ENCODE data around the gene SLC25A5.

Gene SLC25A5

DNA sequence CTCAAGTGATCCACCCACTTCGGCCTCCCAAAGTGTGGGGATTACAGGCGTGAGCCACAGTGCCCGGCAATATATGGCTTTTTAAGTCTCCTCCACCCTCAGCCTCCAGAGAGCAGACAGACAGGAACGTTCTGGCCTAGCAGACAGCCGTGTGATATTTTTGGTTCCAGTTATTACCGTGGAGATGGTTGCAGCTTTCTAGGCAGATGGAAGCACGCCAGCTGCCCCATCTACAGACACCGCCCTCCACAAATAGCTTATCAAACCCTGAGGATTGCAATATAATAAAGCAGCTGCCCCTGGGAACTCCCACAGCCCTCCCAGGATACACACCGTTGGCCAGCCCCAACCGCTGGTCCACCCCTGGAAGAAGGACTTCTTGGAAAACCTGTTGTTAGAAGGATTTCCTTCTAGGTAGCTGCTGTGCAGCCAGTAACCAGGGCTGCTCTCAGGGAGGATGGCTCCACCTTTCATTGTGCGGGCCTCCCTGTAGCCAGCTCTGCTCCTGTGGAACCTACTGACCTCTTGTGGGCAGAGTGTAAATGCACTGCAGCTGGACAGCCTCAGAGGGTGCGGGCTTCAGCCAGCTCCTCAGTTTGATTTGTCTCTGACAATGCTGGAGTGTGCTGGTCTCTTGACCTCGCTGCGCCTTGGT lies 44.0 kb downstream of the SLC25A5 start:
- DNase-seq: no peak

DNA sequence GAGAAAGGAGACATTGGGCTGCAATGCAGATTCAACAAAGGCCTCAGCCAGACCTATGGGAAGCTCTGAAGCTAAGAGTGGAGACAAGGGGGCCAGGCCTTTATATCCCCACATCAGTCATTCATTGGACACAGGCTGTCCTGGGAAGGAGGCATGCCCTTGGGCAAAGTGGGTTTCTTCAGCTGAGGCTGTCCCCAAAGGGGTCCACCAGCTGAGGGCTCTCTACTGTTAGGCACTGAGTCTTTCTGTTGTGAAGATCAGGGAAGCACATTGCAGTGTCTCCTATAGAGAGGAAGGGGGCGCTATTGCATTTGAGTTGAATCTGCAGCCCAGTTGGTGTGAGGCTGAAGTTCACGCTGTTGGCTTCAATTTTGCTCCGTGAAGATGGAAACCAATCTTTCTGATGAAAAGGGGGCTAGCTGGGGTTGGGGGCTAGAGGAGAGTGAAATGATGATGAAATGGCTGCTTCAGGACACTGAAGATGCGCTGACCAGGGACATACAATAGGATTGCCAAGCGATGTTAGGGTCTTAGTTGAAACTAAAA lies 48.0 kb downstream of the SLC25A5 start:
- peak; percentile 27 for DNase-seq

DNA sequence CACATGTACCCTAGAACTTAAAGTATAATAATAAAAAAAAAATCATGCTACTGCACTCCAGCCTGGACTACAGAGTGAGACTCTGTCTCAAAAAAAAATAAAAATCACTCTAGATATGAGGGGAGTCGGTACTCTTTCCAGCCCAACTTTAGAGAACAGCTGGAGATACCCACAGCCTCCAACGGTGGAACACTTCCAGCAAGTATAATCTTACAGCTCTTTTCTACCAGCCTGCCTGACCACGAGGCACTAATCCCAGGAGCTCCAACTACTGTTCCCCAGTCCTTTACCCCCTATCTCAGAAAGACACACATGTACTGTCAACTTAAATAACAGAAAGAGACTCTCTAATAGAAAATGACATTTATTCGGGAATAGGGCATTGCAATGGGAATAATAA lies 50.1 kb downstream of the SLC25A5 start:
- DNase-seq: no peak
